Common myeloid progenitor, CD34-positive (primary cell): ENCODE measurements around the gene TM6SF1.

Experiments used
- CTCF ChIA-PET: fragments of 350-600 bp; sonication (Branson Sonifier 250); formaldehyde crosslinking; loops from one replicate; lab custom pipeline; 2021; ENCODE audit warnings: antibody characterized with exemption; lab: Charles Lee
- POLR2A ChIA-PET: fragments of 350-600 bp; sonication (Branson Sonifier 250); formaldehyde crosslinking; loops from one replicate; lab custom pipeline; 2021; ENCODE audit warnings: antibody characterized with exemption; lab: Charles Lee
- DNase-seq, 3 donors: peaks; one replicate each; pipeline versions ENCODE4 v3.0.0 to v3.0.0-alpha.2; 2013
- H3K27ac ChIP-seq, 2 experiments: 1 replicate in 1 of 2; 2 replicates in 1 of 2; pipeline ENCODE4 v1.7.0; 2013; ENCODE audit warnings: inconsistent platforms in 2 of 2, low read length in 2 of 2, mild to moderate bottlenecking in 2 of 2, low read depth in 1 of 2, moderate library complexity in 1 of 2; ENCODE audit not compliant: severe bottlenecking in 2 of 2, insufficient read depth in 1 of 2, poor library complexity in 1 of 2
- H3K27me3 ChIP-seq, 5 experiments: replicated peaks in 2 of 5; 1 replicate in 3 of 5; 2 replicates in 2 of 5; pipeline versions ENCODE4 v1.6.1 to v1.7.0; 2013; ENCODE audit warnings: low read length in 4 of 5, mild to moderate bottlenecking in 2 of 5, moderate library complexity in 2 of 5, inconsistent platforms in 1 of 5; ENCODE audit not compliant: insufficient read depth in 5 of 5, control insufficient read depth in 4 of 5
- H3K36me3 ChIP-seq, 4 experiments: 1 replicate in 2 of 4; 2 replicates in 2 of 4; pipeline versions ENCODE4 v1.6.1 to v1.7.0; 2013; ENCODE audit warnings: low read length in 3 of 4, control low read depth in 1 of 4, mild to moderate bottlenecking in 1 of 4; ENCODE audit not compliant: control insufficient read depth in 4 of 4, insufficient read depth in 4 of 4
- H3K4me1 ChIP-seq, 4 experiments: 1 replicate in 3 of 4; 2 replicates in 1 of 4; pipeline versions ENCODE4 v1.6.1 to v1.7.1; 2013; ENCODE audit warnings: low read length in 3 of 4, mild to moderate bottlenecking in 3 of 4, control low read depth in 1 of 4, inconsistent platforms in 1 of 4, moderate library complexity in 1 of 4; ENCODE audit not compliant: control insufficient read depth in 4 of 4, insufficient read depth in 4 of 4; ENCODE audit errors: control extremely low read depth in 1 of 4
- H3K4me3 ChIP-seq, 7 experiments: 1 replicate in 4 of 7; 2 replicates in 3 of 7; pipeline versions ENCODE4 v1.5.1 to v1.7.0; 2013; ENCODE audit warnings: mild to moderate bottlenecking in 7 of 7, low read length in 6 of 7, moderate library complexity in 6 of 7, inconsistent platforms in 2 of 7, low read depth in 2 of 7, control low read depth in 1 of 7; ENCODE audit not compliant: insufficient read depth in 4 of 7, control insufficient read depth in 1 of 7; ENCODE audit errors: extremely low read depth in 1 of 7
- H3K9me3 ChIP-seq, 5 experiments: 1 replicate in 4 of 5; 2 replicates in 1 of 5; pipeline versions ENCODE4 v1.6.1 to v1.7.1; 2013; ENCODE audit warnings: low read length in 4 of 5, mild to moderate bottlenecking in 2 of 5, inconsistent platforms in 1 of 5, low read depth in 1 of 5, moderate library complexity in 1 of 5; ENCODE audit not compliant: control insufficient read depth in 4 of 5, insufficient read depth in 2 of 5; ENCODE audit errors: control extremely low read depth in 1 of 5
- WGBS: methylation state at CpG from one replicate; pipeline ENCODE4 v1.1.5; 2013; ENCODE audit not compliant: insufficient coverage; 5-methylcytosine and 5-hydroxymethylcytosine counted together

Gene TM6SF1

DNA sequence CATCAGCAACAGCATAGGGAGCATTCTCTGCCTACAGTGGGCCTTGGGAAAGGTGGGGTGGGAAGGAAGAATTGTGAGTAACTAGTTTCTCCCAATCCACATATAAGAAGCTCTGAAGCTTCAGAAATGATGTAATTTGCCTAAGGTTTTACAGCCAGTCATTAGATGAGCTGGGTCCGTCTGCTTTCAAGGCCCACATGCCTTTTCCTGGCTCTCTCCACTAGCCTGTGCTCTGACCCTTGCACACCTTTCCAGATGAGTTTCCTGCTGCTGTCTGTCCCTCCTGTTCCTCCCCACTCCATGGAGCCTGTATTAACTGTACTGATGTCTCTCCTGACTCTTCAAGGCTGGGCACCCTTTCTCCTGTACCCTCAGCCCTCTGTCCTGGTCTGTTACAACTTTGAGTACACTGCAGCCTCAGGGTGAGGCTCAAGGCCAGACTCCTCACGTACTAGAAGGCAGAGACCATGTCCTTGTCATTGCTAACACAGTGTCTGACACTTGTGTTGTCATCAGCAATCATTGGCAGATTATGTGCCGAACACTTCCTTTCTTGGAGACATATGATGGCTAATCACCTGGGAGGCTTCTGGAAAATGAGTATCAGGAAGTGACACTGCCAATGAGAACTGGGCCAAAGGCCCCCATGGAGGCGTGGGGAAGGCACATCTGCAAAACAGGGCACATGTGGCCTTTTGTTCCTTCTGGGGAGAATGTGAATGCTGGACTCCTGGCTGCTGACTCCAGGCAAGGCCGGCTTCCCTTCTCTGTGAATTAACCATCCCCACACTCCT is 6.6 kb downstream of the TM6SF1 start:
- ChIA-PET POLR2A (interaction anchor here (0.6 kb wide), 1 partner anchor 22 kb away, joined by 3 read pairs; no protein-coding TSS in a partner anchor), CTCF (interaction anchor here (0.8 kb wide), 1 partner anchor 13 kb away, joined by 4 read pairs; no protein-coding TSS in a partner anchor)
- no peak for DNase-seq
- Histone ChIP-seq H3K36me3 (peaks cover 0 to 7% (median 0%) of the 10 kb centered on the region in 4 experiments), H3K27me3 (no peaks in the 10 kb centered on the region), H3K4me3 (no peak overlapping the region), H3K9me3 (no peaks in the 10 kb centered on the region), H3K4me1 (peaks cover 2 to 9% (median 5%) of the 10 kb centered on the region in 4 experiments), H3K27ac (no peak overlapping the region)
- 94% methylated on average over 4 of the region's 5 CpGs for WGBS

DNA sequence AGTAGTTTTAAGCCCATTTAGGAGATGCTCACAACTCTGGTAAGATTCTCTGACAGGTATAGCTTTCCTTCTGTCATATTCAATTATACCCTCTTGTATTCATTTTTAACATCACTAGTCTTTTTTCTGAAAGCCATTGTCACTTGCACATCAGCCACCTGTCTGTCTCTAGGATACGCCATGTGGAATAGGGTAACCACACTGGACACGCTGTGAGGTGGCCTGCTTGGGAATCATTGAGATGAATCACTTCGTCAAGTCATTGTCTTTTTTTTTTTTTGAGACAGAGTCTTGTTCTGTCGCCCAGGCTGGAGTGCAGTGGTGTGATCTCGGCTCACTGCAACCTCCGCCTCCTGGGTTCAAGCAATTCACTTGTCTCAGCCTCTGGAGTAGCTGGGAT is 7.4 kb downstream of the TM6SF1 start:
- H3K36me3 ChIP-seq: peaks cover 0 to 7% (median 0%) of the 10 kb centered on the region in 4 experiments
- 100% methylated on average over 6 of the region's 6 CpGs for WGBS
- H3K27me3 ChIP-seq: no peaks in the 10 kb centered on the region
- ChIA-PET POLR2A (no interaction called here), CTCF (interaction anchor here (0.8 kb wide), 1 partner anchor 13 kb away, joined by 4 read pairs; no protein-coding TSS in a partner anchor)
- no peaks in the 10 kb centered on the region for H3K9me3 ChIP-seq
- no peak overlapping the region for H3K27ac ChIP-seq
- H3K4me1 ChIP-seq: peaks cover 0 to under 1% (median 0%) of the 10 kb centered on the region in 4 experiments
- no peak overlapping the region for H3K4me3 ChIP-seq
- no peak for DNase-seq

- H3K9me3 ChIP-seq: no peaks in the 10 kb centered on the region
- H3K4me3 ChIP-seq: no peak overlapping the region
- WGBS: 100% methylated on average over 1 of the region's 3 CpGs
- H3K4me1 ChIP-seq: no peaks in the 10 kb centered on the region
- CTCF ChIA-PET: no interaction called here
- H3K27ac ChIP-seq: no peak overlapping the region
- DNase-seq: no peak
- no peaks in the 10 kb centered on the region for H3K27me3 ChIP-seq
- H3K36me3 ChIP-seq: peaks cover 0 to 7% (median 0%) of the 10 kb centered on the region in 4 experiments
- POLR2A ChIA-PET: no interaction called here
These were observed 8.0 kb downstream of the TM6SF1 start for GRCh38 chr15:83115410-83115809.

DNA sequence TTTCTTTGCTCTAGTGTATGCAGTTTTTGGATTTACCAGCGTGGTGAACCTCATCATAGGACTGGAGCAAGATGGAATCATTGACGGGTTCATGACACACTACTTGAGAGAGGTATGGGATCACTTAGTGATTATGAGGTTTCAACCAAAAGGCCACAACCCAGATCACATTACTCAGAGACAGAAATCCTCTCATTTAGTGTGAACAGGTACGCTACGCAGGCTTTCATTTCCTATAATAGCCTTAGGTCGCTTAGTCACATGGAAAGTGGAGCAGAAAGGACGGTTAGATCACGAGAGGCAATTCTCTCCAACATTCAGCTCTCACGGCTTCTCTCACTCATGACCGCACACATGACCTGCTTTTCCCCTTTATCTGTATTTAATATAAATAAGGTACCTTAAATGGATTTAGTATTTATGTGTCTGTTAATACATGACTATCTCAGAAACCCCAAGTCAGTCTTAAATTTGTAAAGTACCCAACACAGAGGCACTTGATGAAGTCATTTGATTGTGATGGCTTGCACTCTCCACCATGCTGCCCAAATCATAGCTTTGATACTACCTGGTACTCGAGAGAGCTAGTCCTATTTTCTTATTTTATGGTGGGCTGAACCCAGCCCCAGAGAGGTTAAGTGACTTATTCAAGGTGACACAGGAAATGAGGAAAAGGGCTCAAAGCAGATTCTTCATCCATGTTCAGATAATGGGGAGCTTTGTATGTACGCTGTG is 8.6 kb downstream of the TM6SF1 start:
- ChIA-PET POLR2A (no interaction called here), CTCF (no interaction called here)
- no peaks in the 10 kb centered on the region for H3K27me3 ChIP-seq
- H3K27ac ChIP-seq: no peak overlapping the region
- no peaks in the 10 kb centered on the region for H3K4me1 ChIP-seq
- no peak overlapping the region for H3K4me3 ChIP-seq
- WGBS: 100% methylated on average over 7 of the region's 11 CpGs
- no peaks in the 10 kb centered on the region for H3K9me3 ChIP-seq
- DNase-seq: no peak
- H3K36me3 ChIP-seq: peaks cover 0 to 7% (median 0%) of the 10 kb centered on the region in 4 experiments

- Histone ChIP-seq H3K4me1 (no peaks in the 10 kb centered on the region), H3K27me3 (no peaks in the 10 kb centered on the region), H3K36me3 (peaks cover 0 to 7% (median under 1%) of the 10 kb centered on the region in 4 experiments), H3K4me3 (no peak overlapping the region), H3K27ac (no peak overlapping the region), H3K9me3 (no peaks in the 10 kb centered on the region)
- ChIA-PET CTCF (interaction anchor here (0.9 to 1.6 kb wide), 4 partner anchors 7 to 108 kb away, joined by 3 to 6 read pairs (median 3); partner anchors contain the start of gene C15orf40), POLR2A (no interaction called here)
- WGBS: 86% methylated on average over 4 of the region's 6 CpGs
- no peak for DNase-seq
These were observed 10.9 kb downstream of the TM6SF1 start for GRCh38 chr15:83118291-83118827.

DNA sequence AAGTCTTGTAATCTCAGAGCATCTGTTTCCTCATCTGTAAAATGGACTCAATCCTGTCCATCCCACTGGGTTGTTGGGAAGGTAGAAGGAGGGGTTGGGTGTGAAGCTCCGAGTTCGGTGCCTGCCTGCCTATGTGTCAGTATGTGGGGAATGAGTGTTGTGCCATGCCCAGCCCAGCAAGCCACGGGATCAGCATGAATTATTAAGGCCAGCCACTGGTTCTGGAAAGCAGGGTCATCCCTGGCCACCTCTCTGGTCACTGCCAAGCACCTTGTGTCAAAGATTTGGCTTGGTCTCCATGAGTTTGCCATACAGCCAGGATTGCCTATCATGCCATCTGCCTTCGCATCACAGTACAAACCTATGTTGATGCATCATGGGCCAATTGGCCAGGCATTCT is 11.5 kb downstream of the TM6SF1 start:
- ChIA-PET CTCF (interaction anchor here (0.9 to 1.6 kb wide), 3 partner anchors 13 to 108 kb away, joined by 3 to 6 read pairs (median 3); partner anchors contain the start of gene C15orf40), POLR2A (no interaction called here)
- DNase-seq: no peak
- H3K4me1 ChIP-seq: no peaks in the 10 kb centered on the region
- H3K9me3 ChIP-seq: no peaks in the 10 kb centered on the region
- 92% methylated on average over 4 of the region's 4 CpGs for WGBS
- no peak overlapping the region for H3K4me3 ChIP-seq
- no peak overlapping the region for H3K27ac ChIP-seq
- H3K27me3 ChIP-seq: no peaks in the 10 kb centered on the region
- H3K36me3 ChIP-seq: peaks cover 0 to 3% (median under 1%) of the 10 kb centered on the region in 4 experiments
